Activated CD4-positive, alpha-beta T cell treated with anti-CD3 and anti-CD28 coated beads, Interleukin-2, amount 10 ng/mL, durations not matched to agents 7 days and 5 days (primary cell): Measurements from ENCODE around the gene TTC39C. TPM values are rescaled to one million over a fixed set of nuclear protein-coding genes. Genes with fewer than 3 reads are reported as not detected.
"Not testable (repeated sequence)": the region's sequence is repeated elsewhere in the genome, so short reads cannot be mapped to it uniquely, and the experiment has no call there.

Experiments
- CTCF ChIA-PET: fragments of 350-600 bp; sonication (Branson Sonifier 250); formaldehyde crosslinking; loops from one replicate; lab custom pipeline; 2021; ENCODE audit warnings: antibody characterized with exemption; lab: Charles Lee
- POLR2A ChIA-PET: fragments of 350-600 bp; sonication (Branson Sonifier 250); formaldehyde crosslinking; loops from one replicate; lab custom pipeline; 2021; ENCODE audit warnings: antibody characterized with exemption; lab: Charles Lee
- DNase-seq: peaks from one replicate; pipeline ENCODE4 v3.0.0-alpha.2; 2020
- H3K27ac Mint-ChIP-seq: one replicate; pipeline ENCODE4 v1.8.0; 2021; ENCODE audit warnings: mild to moderate bottlenecking, moderate library complexity, mixed read lengths
- H3K27me3 Mint-ChIP-seq: one replicate; pipeline ENCODE4 v1.8.0; 2021; ENCODE audit warnings: mixed read lengths
- H3K36me3 Mint-ChIP-seq: one replicate; pipeline ENCODE4 v1.8.0; 2021; ENCODE audit warnings: low read depth, mixed read lengths
- H3K4me1 Mint-ChIP-seq: one replicate; pipeline ENCODE4 v1.8.0; 2021; ENCODE audit warnings: mixed read lengths
- H3K4me3 Mint-ChIP-seq: one replicate; pipeline ENCODE4 v1.8.0; 2021; ENCODE audit warnings: mild to moderate bottlenecking, moderate library complexity, mixed read lengths
- H3K9me3 Mint-ChIP-seq: one replicate; pipeline ENCODE4 v1.8.0; 2021; ENCODE audit warnings: mixed read lengths
- total RNA-seq, 2 experiments: library from RNA; stranded (reverse); gene quantifications; one replicate each; pipeline ENCODE4 v1.2.3, GENCODE V29; 2021

The TTC39C gene
- total RNA-seq, 2 experiments from 2014 or later, result 93.0 to 93.5 TPM

- DNase-seq, result no peak
- H3K4me3 Mint-ChIP-seq, result no peak overlapping the region
- H3K36me3 Mint-ChIP-seq, result peaks cover 40% of the 10 kb centered on the region
- POLR2A ChIA-PET, result no interaction called here
- H3K27ac Mint-ChIP-seq, result no peak overlapping the region
- H3K9me3 Mint-ChIP-seq, result no peaks in the 10 kb centered on the region
- CTCF ChIA-PET, result no interaction called here
- peaks cover 70% of the 10 kb centered on the region for H3K4me1 Mint-ChIP-seq
- H3K27me3 Mint-ChIP-seq, result no peaks in the 10 kb centered on the region
These were observed 37.5 kb downstream of the TTC39C start for GRCh38 chr18:24052053-24052452.

- Mint-ChIP-seq H3K27ac (peak overlapping the region; percentile 52), H3K4me1 (peaks cover 73% of the 10 kb centered on the region), H3K36me3 (peaks cover 46% of the 10 kb centered on the region), H3K4me3 (no peak overlapping the region), H3K27me3 (no peaks in the 10 kb centered on the region), H3K9me3 (peaks cover 8% of the 10 kb centered on the region)
- ChIA-PET POLR2A (no interaction called here), CTCF (interaction anchor here (0.7 to 1.6 kb wide), 3 partner anchors 23 to 135 kb away, joined by 4 to 7 read pairs (median 4); no protein-coding TSS in a partner anchor)
- no peak for DNase-seq
These were observed 38.7 kb downstream of the TTC39C start for GRCh38 chr18:24053211-24053610.

GRCh38 chr18:24054130-24054529 is 39.6 kb downstream of the TTC39C start:
- peaks cover 71% of the 10 kb centered on the region for H3K4me1 Mint-ChIP-seq
- H3K27ac Mint-ChIP-seq, result no peak overlapping the region
- no peak overlapping the region for H3K4me3 Mint-ChIP-seq
- H3K36me3 Mint-ChIP-seq, result peaks cover 44% of the 10 kb centered on the region
- POLR2A ChIA-PET, result no interaction called here
- CTCF ChIA-PET, result interaction anchor here (1.0 to 1.6 kb wide), 2 partner anchors 22 to 26 kb away, joined by 4 to 7 read pairs; no protein-coding TSS in a partner anchor
- peaks cover 8% of the 10 kb centered on the region for H3K9me3 Mint-ChIP-seq
- no peak for DNase-seq
- no peaks in the 10 kb centered on the region for H3K27me3 Mint-ChIP-seq

GRCh38 chr18:24055009-24055804 is 40.7 kb downstream of the TTC39C start:
- H3K27ac Mint-ChIP-seq, result peak overlapping the region; percentile 31
- ChIA-PET CTCF (interaction anchor here (0.8 to 1.1 kb wide), 3 partner anchors 10 to 30 kb away, joined by 3 to 5 read pairs (median 3); no protein-coding TSS in a partner anchor), POLR2A (no interaction called here)
- H3K36me3 Mint-ChIP-seq, result peaks cover 43% of the 10 kb centered on the region
- H3K9me3 Mint-ChIP-seq, result peaks cover 8% of the 10 kb centered on the region
- no peaks in the 10 kb centered on the region for H3K27me3 Mint-ChIP-seq
- DNase-seq, result no peak
- peaks cover 73% of the 10 kb centered on the region for H3K4me1 Mint-ChIP-seq
- H3K4me3 Mint-ChIP-seq, result no peak overlapping the region

- H3K4me1 Mint-ChIP-seq, result peaks cover 69% of the 10 kb centered on the region
- POLR2A ChIA-PET, result no interaction called here
- peaks cover 8% of the 10 kb centered on the region for H3K9me3 Mint-ChIP-seq
- H3K27ac Mint-ChIP-seq, result no peak overlapping the region
- H3K4me3 Mint-ChIP-seq, result no peak overlapping the region
- no peak for DNase-seq
- CTCF ChIA-PET, result interaction anchor here (0.8 to 1.1 kb wide), 3 partner anchors 10 to 30 kb away, joined by 3 to 5 read pairs (median 3); no protein-coding TSS in a partner anchor
- peaks cover 42% of the 10 kb centered on the region for H3K36me3 Mint-ChIP-seq
- no peaks in the 10 kb centered on the region for H3K27me3 Mint-ChIP-seq
These were observed 41.3 kb downstream of the TTC39C start for GRCh38 chr18:24055878-24056277.

GRCh38 chr18:24056506-24056905 is 42.0 kb downstream of the TTC39C start:
- ChIA-PET CTCF (interaction anchor here (0.6 kb wide), 1 partner anchor 25 kb away, joined by 4 read pairs; no protein-coding TSS in a partner anchor), POLR2A (no interaction called here)
- DNase-seq, result no peak
- peaks cover 66% of the 10 kb centered on the region for H3K4me1 Mint-ChIP-seq
- H3K4me3 Mint-ChIP-seq, result no peak overlapping the region
- H3K36me3 Mint-ChIP-seq, result peaks cover 41% of the 10 kb centered on the region
- H3K27ac Mint-ChIP-seq, result no peak overlapping the region
- peaks cover 8% of the 10 kb centered on the region for H3K9me3 Mint-ChIP-seq
- no peaks in the 10 kb centered on the region for H3K27me3 Mint-ChIP-seq

- peaks cover 8% of the 10 kb centered on the region for H3K9me3 Mint-ChIP-seq
- no peak overlapping the region for H3K27ac Mint-ChIP-seq
- DNase-seq, result no peak
- H3K4me1 Mint-ChIP-seq, result peaks cover 66% of the 10 kb centered on the region
- peaks cover 35% of the 10 kb centered on the region for H3K36me3 Mint-ChIP-seq
- H3K27me3 Mint-ChIP-seq, result no peaks in the 10 kb centered on the region
- CTCF ChIA-PET, result no interaction called here
- POLR2A ChIA-PET, result no interaction called here
- no peak overlapping the region for H3K4me3 Mint-ChIP-seq
These were observed 43.2 kb downstream of the TTC39C start for GRCh38 chr18:24057804-24058203.

GRCh38 chr18:24059385-24059784 is 44.8 kb downstream of the TTC39C start:
- POLR2A ChIA-PET, H3K4me3 Mint-ChIP-seq, H3K27ac Mint-ChIP-seq, CTCF ChIA-PET, H3K27me3 Mint-ChIP-seq, DNase-seq, H3K9me3 Mint-ChIP-seq: not testable (repeated sequence)
- H3K4me1 Mint-ChIP-seq, result peaks cover 62% of the 10 kb centered on the region
- H3K36me3 Mint-ChIP-seq, result peaks cover 31% of the 10 kb centered on the region

- Mint-ChIP-seq H3K4me1 (peaks cover 61% of the 10 kb centered on the region), H3K9me3 (peaks cover 8% of the 10 kb centered on the region), H3K27ac (no peak overlapping the region), H3K4me3 (no peak overlapping the region), H3K27me3 (no peaks in the 10 kb centered on the region), H3K36me3 (peaks cover 39% of the 10 kb centered on the region)
- CTCF ChIA-PET, result no interaction called here
- POLR2A ChIA-PET, result no interaction called here
- DNase-seq, result no peak
These were observed 46.1 kb downstream of the TTC39C start for GRCh38 chr18:24060644-24061043.

GRCh38 chr18:24063121-24063731 is 48.7 kb downstream of the TTC39C start:
- Mint-ChIP-seq H3K36me3 (peaks cover 42% of the 10 kb centered on the region), H3K4me1 (peaks cover 52% of the 10 kb centered on the region), H3K27me3 (no peaks in the 10 kb centered on the region), H3K27ac (no peak overlapping the region), H3K9me3 (no peaks in the 10 kb centered on the region), H3K4me3 (no peak overlapping the region)
- DNase-seq, result no peak
- CTCF ChIA-PET, result no interaction called here
- POLR2A ChIA-PET, result no interaction called here

GRCh38 chr18:24064391-24065100 is 50.0 kb downstream of the TTC39C start:
- no peak overlapping the region for H3K27ac Mint-ChIP-seq
- ChIA-PET CTCF (no interaction called here), POLR2A (no interaction called here)
- H3K4me3 Mint-ChIP-seq, result no peak overlapping the region
- H3K27me3 Mint-ChIP-seq, result no peaks in the 10 kb centered on the region
- H3K4me1 Mint-ChIP-seq, result peaks cover 58% of the 10 kb centered on the region
- H3K36me3 Mint-ChIP-seq, result peaks cover 47% of the 10 kb centered on the region
- no peaks in the 10 kb centered on the region for H3K9me3 Mint-ChIP-seq
- DNase-seq, result no peak

GRCh38 chr18:24065906-24066305 is 51.4 kb downstream of the TTC39C start:
- POLR2A ChIA-PET, result no interaction called here
- Mint-ChIP-seq H3K27me3 (no peaks in the 10 kb centered on the region), H3K27ac (no peak overlapping the region), H3K36me3 (peaks cover 48% of the 10 kb centered on the region), H3K4me3 (no peak overlapping the region), H3K4me1 (peaks cover 56% of the 10 kb centered on the region), H3K9me3 (no peaks in the 10 kb centered on the region)
- CTCF ChIA-PET, result interaction anchor here (1.0 to 1.5 kb wide), 2 partner anchors 11 to 22 kb away, joined by 3 read pairs; no protein-coding TSS in a partner anchor
- DNase-seq, result no peak
